Activated naive CD4-positive, alpha-beta T cell treated with anti-CD3 and anti-CD28 coated beads, Interleukin-2, amount 10 ng/mL, durations not matched to agents 7 days and 5 days (primary cell): ENCODE results near the gene C22orf15.

Experiments used
- CTCF ChIA-PET: fragments of 350-600 bp; sonication (Branson Sonifier 250); formaldehyde crosslinking; loops from one replicate; lab custom pipeline; 2021; ENCODE audit warnings: antibody characterized with exemption; lab: Charles Lee
- DNase-seq: peaks from one replicate; pipeline ENCODE4 v3.0.0-alpha.2; 2020
- H3K27ac Mint-ChIP-seq: one replicate; pipeline ENCODE4 v1.8.0; 2021; ENCODE audit warnings: mild to moderate bottlenecking, moderate library complexity, mixed read lengths
- H3K27me3 Mint-ChIP-seq: one replicate; pipeline ENCODE4 v1.8.0; 2021; ENCODE audit warnings: mild to moderate bottlenecking, mixed read lengths
- H3K36me3 Mint-ChIP-seq: one replicate; pipeline ENCODE4 v1.8.0; 2021; ENCODE audit warnings: mixed read lengths
- H3K4me1 Mint-ChIP-seq: one replicate; pipeline ENCODE4 v1.8.0; 2021; ENCODE audit warnings: mixed read lengths
- H3K4me3 Mint-ChIP-seq: one replicate; pipeline ENCODE4 v1.8.0; 2021; ENCODE audit warnings: mild to moderate bottlenecking, moderate library complexity, mixed read lengths
- H3K9me3 Mint-ChIP-seq: one replicate; pipeline ENCODE4 v1.8.0; 2021; ENCODE audit warnings: mixed read lengths

Gene C22orf15

GRCh38 chr22:23793326-23793725 lies 30.5 kb downstream of the C22orf15 start:
- Mint-ChIP-seq H3K4me1 (peaks cover 25% of the 10 kb centered on the region), H3K36me3 (peaks cover 35% of the 10 kb centered on the region), H3K4me3 (no peak overlapping the region), H3K27ac (no peak overlapping the region), H3K27me3 (no peaks in the 10 kb centered on the region), H3K9me3 (no peaks in the 10 kb centered on the region)
- no peak for DNase-seq
- CTCF ChIA-PET: no interaction called here

GRCh38 chr22:23796461-23796860 lies 33.7 kb downstream of the C22orf15 start:
- H3K27ac Mint-ChIP-seq: no peak overlapping the region
- no peaks in the 10 kb centered on the region for H3K27me3 Mint-ChIP-seq
- no peak for DNase-seq
- H3K4me1 Mint-ChIP-seq: peaks cover 12% of the 10 kb centered on the region
- H3K9me3 Mint-ChIP-seq: no peaks in the 10 kb centered on the region
- CTCF ChIA-PET: interaction anchor here (0.6 kb wide), 1 partner anchor 29 kb away, joined by 3 read pairs; no protein-coding TSS in a partner anchor
- H3K4me3 Mint-ChIP-seq: no peak overlapping the region
- H3K36me3 Mint-ChIP-seq: peaks cover 43% of the 10 kb centered on the region

- Mint-ChIP-seq H3K4me1 (no peaks in the 10 kb centered on the region), H3K27ac (peak overlapping the region; percentile 76), H3K9me3 (no peaks in the 10 kb centered on the region), H3K36me3 (peaks cover 54% of the 10 kb centered on the region), H3K4me3 (no peak overlapping the region), H3K27me3 (no peaks in the 10 kb centered on the region)
- CTCF ChIA-PET: no interaction called here
- DNase-seq: no peak
These were observed 37.8 kb downstream of the C22orf15 start for GRCh38 chr22:23800297-23801237.

- Mint-ChIP-seq H3K4me1 (no peaks in the 10 kb centered on the region), H3K27me3 (no peaks in the 10 kb centered on the region), H3K27ac (no peak overlapping the region), H3K36me3 (peaks cover 56% of the 10 kb centered on the region), H3K4me3 (no peak overlapping the region), H3K9me3 (no peaks in the 10 kb centered on the region)
- no peak for DNase-seq
- CTCF ChIA-PET: no interaction called here
These were observed 38.5 kb downstream of the C22orf15 start for GRCh38 chr22:23801238-23801821.

GRCh38 chr22:23801886-23802377 lies 39.1 kb downstream of the C22orf15 start:
- Mint-ChIP-seq H3K36me3 (peaks cover 54% of the 10 kb centered on the region), H3K9me3 (no peaks in the 10 kb centered on the region), H3K27ac (no peak overlapping the region), H3K4me1 (no peaks in the 10 kb centered on the region), H3K4me3 (no peak overlapping the region), H3K27me3 (no peaks in the 10 kb centered on the region)
- no peak for DNase-seq
- CTCF ChIA-PET: no interaction called here

DNA sequence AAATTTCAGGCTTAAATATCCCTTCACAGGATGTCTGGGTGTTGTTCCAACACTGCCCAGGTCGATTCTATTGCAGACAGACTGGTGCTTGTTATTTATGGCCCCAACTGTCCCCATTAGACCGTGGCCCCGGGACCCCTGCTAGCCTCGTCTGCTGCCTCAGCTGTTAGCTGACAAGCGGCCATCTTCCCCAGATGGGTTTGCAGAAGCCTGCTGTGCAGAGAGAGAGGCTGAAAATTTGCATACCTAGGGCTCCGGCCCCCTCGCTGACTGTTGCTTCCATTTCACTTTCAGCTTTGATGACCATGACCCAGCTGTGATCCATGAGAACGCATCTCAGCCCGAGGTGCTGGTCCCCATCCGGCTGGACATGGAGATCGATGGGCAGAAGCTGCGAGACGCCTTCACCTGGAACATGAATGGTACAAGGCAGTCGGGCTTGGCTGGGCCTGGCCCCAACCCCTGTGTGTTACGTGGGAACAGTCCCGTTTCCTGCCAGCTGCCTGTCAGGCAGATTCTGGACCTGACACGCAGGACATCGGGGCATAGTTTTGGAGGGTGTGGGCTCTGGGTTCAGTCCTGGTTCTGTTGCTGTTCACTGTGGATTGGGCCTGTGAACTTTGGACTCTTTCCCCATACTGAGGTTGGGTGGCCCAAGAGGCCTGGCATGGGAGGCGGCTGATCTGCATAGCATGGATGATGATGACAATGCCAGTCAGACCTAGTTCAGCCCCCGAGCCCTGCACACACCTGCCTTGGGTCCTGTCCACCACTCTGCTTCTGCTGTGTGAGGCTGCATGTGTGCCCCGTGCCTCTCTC lies 40.4 kb downstream of the C22orf15 start:
- no peak for DNase-seq
- CTCF ChIA-PET: interaction anchor here (1.1 kb wide), 1 partner anchor 42 kb away, joined by 3 read pairs; no protein-coding TSS in a partner anchor
- Mint-ChIP-seq H3K4me1 (no peaks in the 10 kb centered on the region), H3K27me3 (no peaks in the 10 kb centered on the region), H3K36me3 (peaks cover 55% of the 10 kb centered on the region), H3K4me3 (no peak overlapping the region), H3K9me3 (no peaks in the 10 kb centered on the region), H3K27ac (no peak overlapping the region)

- CTCF ChIA-PET: no interaction called here
- Mint-ChIP-seq H3K27me3 (no peaks in the 10 kb centered on the region), H3K9me3 (no peaks in the 10 kb centered on the region), H3K4me3 (no peak overlapping the region), H3K36me3 (peaks cover 51% of the 10 kb centered on the region), H3K4me1 (no peaks in the 10 kb centered on the region), H3K27ac (no peak overlapping the region)
- DNase-seq: no peak
These were observed 42.0 kb downstream of the C22orf15 start for GRCh38 chr22:23804781-23805291.

GRCh38 chr22:23806837-23807236 lies 44.0 kb downstream of the C22orf15 start:
- H3K27ac Mint-ChIP-seq: no peak overlapping the region
- H3K9me3 Mint-ChIP-seq: no peaks in the 10 kb centered on the region
- H3K4me3 Mint-ChIP-seq: no peak overlapping the region
- DNase-seq: no peak
- no peaks in the 10 kb centered on the region for H3K27me3 Mint-ChIP-seq
- H3K36me3 Mint-ChIP-seq: peaks cover 44% of the 10 kb centered on the region
- CTCF ChIA-PET: no interaction called here
- H3K4me1 Mint-ChIP-seq: no peaks in the 10 kb centered on the region

DNA sequence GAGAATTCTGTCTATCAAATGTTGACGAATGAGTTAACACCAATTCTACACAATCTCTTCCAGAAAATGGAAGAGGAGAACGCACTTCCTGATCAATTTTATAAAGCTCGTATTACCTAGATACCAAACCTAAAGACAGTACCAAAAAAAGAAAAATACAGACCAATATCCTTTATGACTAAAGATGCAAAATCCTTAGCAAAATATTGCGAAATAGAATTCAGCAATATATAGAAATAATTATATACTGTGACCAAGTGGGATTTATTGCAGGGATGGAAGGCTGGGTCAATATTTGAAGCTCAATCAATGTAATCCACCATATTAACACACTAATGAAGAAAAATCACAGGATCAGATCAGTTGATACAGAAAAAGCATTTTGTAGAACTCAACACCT lies 49.6 kb downstream of the C22orf15 start:
- Mint-ChIP-seq H3K27ac (no peak overlapping the region), H3K27me3 (no peaks in the 10 kb centered on the region), H3K36me3 (peaks cover 42% of the 10 kb centered on the region), H3K9me3 (no peaks in the 10 kb centered on the region), H3K4me1 (no peaks in the 10 kb centered on the region), H3K4me3 (no peak overlapping the region)
- CTCF ChIA-PET: no interaction called here
- DNase-seq: no peak
